Measurements from ENCODE around the gene TCEANC2. TPM values are rescaled to one million over a fixed set of nuclear protein-coding genes. Genes with fewer than 3 reads are reported as not detected.

TCEANC2 gene
- total RNA-seq, 2 experiments from 2014 or later, result 13.0 TPM

DNA sequence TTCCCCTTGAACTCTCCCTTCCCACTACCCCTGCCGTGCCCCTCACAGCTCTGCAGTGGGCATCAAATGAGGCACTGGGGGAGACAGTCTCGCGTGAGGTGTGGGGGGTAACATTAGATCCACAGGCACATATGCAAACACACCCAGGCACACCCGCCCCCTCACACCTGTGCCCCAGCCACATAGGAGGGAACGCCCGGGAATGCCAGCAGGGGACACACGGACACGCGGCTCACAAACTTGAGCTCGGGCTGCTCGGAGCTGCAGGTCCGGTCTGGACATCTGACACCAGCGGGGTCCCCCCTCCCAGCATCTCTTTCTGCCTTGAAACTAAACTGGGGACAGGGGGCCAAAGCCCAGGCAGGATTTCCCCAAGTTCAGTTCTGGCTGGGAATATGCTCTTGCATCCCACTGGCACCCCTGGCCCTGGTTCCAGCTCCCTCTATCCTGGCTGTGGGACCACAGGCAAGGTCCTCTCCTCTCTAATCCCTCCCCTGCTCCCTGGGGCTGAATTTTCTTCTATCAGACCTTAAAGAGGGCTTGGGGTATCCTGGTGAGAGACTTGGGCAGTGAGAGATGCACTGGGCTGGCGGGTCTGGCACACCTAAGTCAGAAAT lies 68.8 kb downstream of the TCEANC2 start:
- intact Hi-C loops (cut with micrococcal nuclease), result loop anchor here (10.0 kb wide), 1 partner anchor 673 kb away; no protein-coding TSS in a partner anchor
- Mint-ChIP-seq H3K36me3 (ENCODE audit: low read depth) (no peaks in the 10 kb centered on the region), H3K27ac (no peak overlapping the region), H3K9me3 (no peaks in the 10 kb centered on the region), H3K4me1 (ENCODE audit: low read depth) (peaks cover 8% of the 10 kb centered on the region), H3K27me3 (ENCODE audit: low read depth) (no peaks in the 10 kb centered on the region), H3K4me3 (no peak overlapping the region)
- DNase-seq, result no peak
- CTCF ChIA-PET, result interaction anchor here (0.7 to 1.9 kb wide), 5 partner anchors 8 to 368 kb away, joined by 3 to 8 read pairs (median 4); no protein-coding TSS in a partner anchor

DNA sequence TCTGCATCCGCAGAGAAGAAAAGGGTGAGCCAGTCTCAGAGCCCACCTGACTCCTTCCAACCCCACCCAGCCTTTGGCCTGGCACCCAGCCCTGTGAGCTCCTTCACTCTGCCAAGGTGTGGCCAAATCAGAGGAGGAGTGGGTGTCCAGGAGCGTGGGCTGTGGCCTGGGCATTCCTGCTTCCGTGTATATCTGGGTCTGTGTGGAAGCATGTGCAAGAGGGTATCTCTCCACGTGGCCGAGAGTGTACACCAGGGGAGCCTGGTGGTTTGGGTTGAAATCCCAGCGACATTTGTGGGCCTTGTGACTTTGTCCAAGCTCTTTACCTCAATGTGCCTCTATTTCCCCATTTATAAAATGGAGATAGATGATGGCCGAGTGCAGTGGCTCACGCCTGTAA lies 69.6 kb downstream of the TCEANC2 start:
- H3K9me3 Mint-ChIP-seq, result no peaks in the 10 kb centered on the region
- no peaks in the 10 kb centered on the region for H3K27me3 Mint-ChIP-seq (ENCODE audit: low read depth)
- H3K27ac Mint-ChIP-seq, result no peak overlapping the region
- DNase-seq, result no peak
- H3K4me3 Mint-ChIP-seq, result no peak overlapping the region
- peaks cover 8% of the 10 kb centered on the region for H3K4me1 Mint-ChIP-seq (ENCODE audit: low read depth)
- CTCF ChIA-PET, result interaction anchor here (0.7 to 1.9 kb wide), 5 partner anchors 9 to 367 kb away, joined by 3 to 8 read pairs (median 3); no protein-coding TSS in a partner anchor
- intact Hi-C loops (cut with micrococcal nuclease), result loop anchor here (10.0 kb wide), 1 partner anchor 672 kb away; no protein-coding TSS in a partner anchor
- H3K36me3 Mint-ChIP-seq (ENCODE audit: low read depth), result no peaks in the 10 kb centered on the region

DNA sequence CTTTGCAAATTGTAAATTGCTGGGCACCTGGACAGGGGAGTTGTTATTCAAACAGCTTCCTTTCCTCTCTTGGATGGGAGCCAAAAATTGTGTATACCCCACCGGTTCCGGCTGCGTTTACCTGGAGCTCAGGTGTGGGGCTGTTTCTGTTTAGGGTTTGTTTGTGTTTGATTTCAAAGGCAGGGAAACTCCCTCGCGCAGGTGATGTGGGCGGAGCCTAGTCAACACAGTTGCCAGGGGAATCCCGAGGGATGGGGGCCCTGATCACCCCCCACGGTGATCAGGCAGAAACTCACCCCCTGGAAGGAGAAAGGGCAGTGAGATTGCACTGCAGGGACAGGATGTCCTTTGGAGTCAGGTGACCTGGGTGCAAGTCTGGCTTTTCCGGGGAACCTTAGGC lies 71.1 kb downstream of the TCEANC2 start:
- Mint-ChIP-seq H3K27me3 (ENCODE audit: low read depth) (no peaks in the 10 kb centered on the region), H3K27ac (no peak overlapping the region), H3K9me3 (no peaks in the 10 kb centered on the region), H3K36me3 (ENCODE audit: low read depth) (no peaks in the 10 kb centered on the region), H3K4me1 (ENCODE audit: low read depth) (peaks cover 8% of the 10 kb centered on the region), H3K4me3 (no peak overlapping the region)
- intact Hi-C loops (cut with micrococcal nuclease), result loop anchor here (10.0 kb wide), 1 partner anchor 670 kb away; no protein-coding TSS in a partner anchor
- CTCF ChIA-PET, result interaction anchor here (0.6 to 1.4 kb wide), 4 partner anchors 11 to 318 kb away, joined by 3 read pairs; no protein-coding TSS in a partner anchor
- no peak for DNase-seq

DNA sequence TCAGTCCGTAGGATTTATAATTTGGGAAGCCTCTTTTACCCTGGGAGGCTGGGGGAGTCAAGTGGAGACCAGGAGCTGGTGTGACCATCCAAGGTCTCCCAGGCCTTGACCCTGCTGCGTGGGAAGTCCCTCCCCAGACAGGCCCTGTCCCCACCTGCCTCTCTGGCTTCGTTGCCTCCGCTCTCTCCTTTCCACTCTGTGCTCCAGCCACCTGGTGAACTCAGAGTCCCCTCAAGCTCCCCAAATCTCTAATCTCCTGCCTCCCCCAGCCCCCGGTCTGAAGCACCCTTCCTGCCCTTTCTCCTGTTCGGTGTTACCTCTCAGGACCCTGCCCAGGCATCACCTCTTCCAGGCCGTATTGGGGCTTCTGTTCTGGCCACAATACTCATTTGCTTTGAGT lies 71.5 kb downstream of the TCEANC2 start:
- H3K9me3 Mint-ChIP-seq, result no peaks in the 10 kb centered on the region
- CTCF ChIA-PET, result interaction anchor here (0.8 to 0.9 kb wide), 2 partner anchors 10 to 264 kb away, joined by 3 read pairs; no protein-coding TSS in a partner anchor
- no peaks in the 10 kb centered on the region for H3K36me3 Mint-ChIP-seq (ENCODE audit: low read depth)
- no peak for DNase-seq
- H3K27me3 Mint-ChIP-seq (ENCODE audit: low read depth), result no peaks in the 10 kb centered on the region
- peaks cover 8% of the 10 kb centered on the region for H3K4me1 Mint-ChIP-seq (ENCODE audit: low read depth)
- no peak overlapping the region for H3K4me3 Mint-ChIP-seq
- H3K27ac Mint-ChIP-seq, result no peak overlapping the region
- intact Hi-C loops (cut with micrococcal nuclease), result loop anchor here (10.0 kb wide), 1 partner anchor 670 kb away; no protein-coding TSS in a partner anchor

DNA sequence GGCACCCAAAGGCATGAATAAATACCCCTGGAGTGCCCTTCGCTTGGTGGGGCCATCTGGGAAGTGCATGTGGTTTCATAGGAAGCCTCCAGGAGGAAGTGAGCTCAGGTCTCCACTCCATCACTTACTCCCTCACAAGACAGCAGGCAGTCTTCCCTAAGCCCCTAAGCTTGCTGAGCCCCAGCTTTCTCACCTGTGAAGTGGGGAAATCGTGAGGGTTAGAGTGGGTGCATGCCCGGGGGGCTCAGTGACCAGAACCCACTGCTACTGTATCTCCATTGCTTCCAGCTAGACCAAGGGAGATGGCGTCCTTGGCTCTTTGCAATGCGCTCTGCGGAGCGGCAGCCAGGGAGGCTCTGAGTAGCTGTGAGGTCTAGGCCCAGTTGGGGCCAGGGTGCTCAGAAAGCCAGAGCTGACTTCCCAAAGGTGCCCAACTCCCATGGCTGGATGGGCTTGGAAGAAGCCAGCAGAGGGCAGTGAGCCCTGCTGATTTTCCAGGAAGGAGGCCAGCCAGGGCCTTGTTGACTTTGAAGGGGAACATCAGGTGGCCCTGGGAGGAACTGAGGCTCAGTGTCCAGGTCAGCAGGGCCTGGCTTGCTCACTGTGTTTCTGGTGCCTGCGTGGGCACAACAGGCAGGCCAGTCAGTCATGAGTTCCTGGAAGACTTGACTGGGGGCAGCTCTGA lies 72.1 kb downstream of the TCEANC2 start:
- Mint-ChIP-seq H3K27ac (no peak overlapping the region), H3K9me3 (no peaks in the 10 kb centered on the region), H3K36me3 (ENCODE audit: low read depth) (no peaks in the 10 kb centered on the region), H3K27me3 (ENCODE audit: low read depth) (no peaks in the 10 kb centered on the region), H3K4me3 (no peak overlapping the region), H3K4me1 (ENCODE audit: low read depth) (peaks cover 8% of the 10 kb centered on the region)
- DNase-seq, result peak; percentile 11
- intact Hi-C loops (cut with micrococcal nuclease), result loop anchor here (10.0 kb wide), 1 partner anchor 669 kb away; no protein-coding TSS in a partner anchor
- CTCF ChIA-PET, result interaction anchor here (0.9 to 1.4 kb wide), 2 partner anchors 264 to 666 kb away, joined by 3 read pairs; no protein-coding TSS in a partner anchor

DNA sequence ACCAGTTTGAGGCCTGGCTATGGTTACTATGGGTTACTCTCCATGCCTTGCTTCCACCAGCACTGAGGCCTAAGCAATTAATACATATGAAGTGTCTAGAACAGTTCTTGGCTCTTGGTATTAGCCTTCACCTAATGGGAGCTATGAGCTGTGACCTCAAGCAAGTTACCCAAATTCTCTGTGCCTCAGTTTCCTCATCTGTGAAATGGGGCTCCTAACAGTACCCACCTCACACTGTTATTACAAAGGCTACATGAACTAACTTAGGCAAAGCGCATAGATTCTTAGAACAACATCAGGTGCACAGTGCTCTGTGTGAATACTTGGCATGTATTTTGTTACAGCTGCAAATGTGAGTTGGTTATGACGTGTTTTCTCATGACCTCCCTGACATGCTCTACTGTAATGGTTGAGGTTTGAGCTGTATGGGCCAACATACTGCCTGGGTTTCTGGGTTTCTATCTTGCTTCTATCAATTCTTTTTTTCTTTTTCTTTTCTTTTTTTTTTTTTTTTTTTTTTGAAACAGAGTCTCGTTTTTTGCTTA lies 72.9 kb downstream of the TCEANC2 start:
- Mint-ChIP-seq H3K4me1 (ENCODE audit: low read depth) (peaks cover 7% of the 10 kb centered on the region), H3K36me3 (ENCODE audit: low read depth) (no peaks in the 10 kb centered on the region), H3K4me3 (no peak overlapping the region), H3K27me3 (ENCODE audit: low read depth) (no peaks in the 10 kb centered on the region), H3K9me3 (no peaks in the 10 kb centered on the region), H3K27ac (no peak overlapping the region)
- DNase-seq, result no peak
- intact Hi-C loops (cut with micrococcal nuclease), result loop anchor here (10.0 kb wide), 1 partner anchor 668 kb away; no protein-coding TSS in a partner anchor
- CTCF ChIA-PET, result interaction anchor here (0.6 to 1.4 kb wide), 2 partner anchors 363 to 666 kb away, joined by 3 read pairs; no protein-coding TSS in a partner anchor

DNA sequence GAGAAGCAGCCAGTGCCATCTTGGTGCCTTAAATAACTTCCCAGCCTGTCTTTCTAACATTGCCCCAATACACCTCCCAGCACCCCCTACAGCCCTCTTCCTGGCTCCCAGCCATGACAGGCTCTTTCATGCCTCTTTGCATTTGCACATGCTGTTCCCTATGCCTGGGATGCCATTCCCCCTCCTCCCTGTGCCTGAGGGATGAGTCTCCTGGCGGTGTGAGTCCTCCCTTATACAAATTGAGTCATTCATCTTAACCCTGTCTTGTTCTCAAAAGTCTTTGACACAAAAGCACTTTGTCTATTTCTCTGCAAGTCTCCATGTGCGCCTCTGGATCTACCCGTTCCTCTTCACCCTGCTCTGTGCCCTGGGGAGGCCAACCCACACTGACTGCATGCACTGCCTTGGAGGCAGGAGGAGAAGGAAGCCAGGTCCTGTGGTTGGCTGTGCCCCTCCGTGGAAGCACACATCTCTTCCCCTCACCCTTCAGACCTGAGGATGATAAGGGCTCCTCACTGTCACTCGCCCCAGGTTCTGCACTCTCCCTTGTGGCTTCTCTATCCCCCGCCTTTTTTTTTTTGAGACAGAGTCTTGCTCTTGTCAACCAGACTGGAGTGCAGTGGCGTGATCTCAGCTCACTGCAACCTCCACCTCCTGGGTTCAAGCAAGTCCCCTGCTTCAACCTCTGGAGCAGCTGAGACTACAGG lies 74.3 kb downstream of the TCEANC2 start:
- no peaks in the 10 kb centered on the region for H3K9me3 Mint-ChIP-seq
- no peaks in the 10 kb centered on the region for H3K36me3 Mint-ChIP-seq (ENCODE audit: low read depth)
- no peak overlapping the region for H3K27ac Mint-ChIP-seq
- peaks cover 2% of the 10 kb centered on the region for H3K4me1 Mint-ChIP-seq (ENCODE audit: low read depth)
- DNase-seq, result no peak
- no peak overlapping the region for H3K4me3 Mint-ChIP-seq
- intact Hi-C loops (cut with micrococcal nuclease), result loop anchor here (10.0 kb wide), 1 partner anchor 667 kb away; no protein-coding TSS in a partner anchor
- CTCF ChIA-PET, result interaction anchor here (0.7 kb wide), 1 partner anchor 35 kb away, joined by 3 read pairs; no protein-coding TSS in a partner anchor
- H3K27me3 Mint-ChIP-seq (ENCODE audit: low read depth), result no peaks in the 10 kb centered on the region

DNA sequence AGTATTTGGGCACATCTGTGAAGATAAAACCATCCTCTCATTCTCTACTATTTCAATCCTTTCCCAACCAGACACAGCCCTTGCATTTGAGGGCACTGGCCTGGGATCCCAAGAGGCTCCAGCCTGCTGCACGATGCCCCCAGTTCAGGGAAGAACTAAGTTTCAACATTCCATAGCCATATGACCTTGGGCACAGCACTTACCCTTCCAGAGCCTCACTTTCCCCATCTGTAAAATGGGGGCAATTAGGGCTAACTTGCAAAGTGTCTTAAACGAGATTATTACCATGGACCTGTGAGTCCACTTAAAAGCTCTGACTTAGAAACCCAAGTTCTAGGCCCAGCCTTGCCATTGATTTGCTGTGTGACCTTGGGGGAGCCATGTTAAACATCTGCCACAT lies 76.5 kb downstream of the TCEANC2 start:
- no peak overlapping the region for H3K27ac Mint-ChIP-seq
- intact Hi-C loops (cut with micrococcal nuclease), result loop anchor here (5.0 to 10.0 kb wide), 2 partner anchors 52 to 665 kb away; no protein-coding TSS in a partner anchor

DNA sequence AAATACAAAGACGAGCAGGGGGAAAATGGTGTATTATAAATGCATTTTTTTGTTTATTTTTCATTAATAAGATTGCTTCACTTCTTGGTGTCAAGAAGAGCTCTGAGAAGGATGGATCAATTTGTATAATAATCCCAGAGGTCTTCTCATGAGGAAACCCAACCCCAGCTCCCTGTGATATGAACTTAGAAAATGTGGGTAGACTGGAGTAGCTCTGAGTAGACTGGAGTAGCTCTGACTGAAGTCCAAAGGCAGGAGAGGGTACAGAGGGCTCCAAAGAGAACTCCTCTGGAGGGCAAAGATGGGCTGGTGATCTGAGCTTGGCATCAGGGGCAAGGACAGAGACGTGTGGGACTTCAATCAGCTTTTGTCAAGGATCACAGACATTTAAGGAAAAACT lies 78.0 kb downstream of the TCEANC2 start:
- Mint-ChIP-seq H3K4me1 (ENCODE audit: low read depth) (no peaks in the 10 kb centered on the region), H3K27me3 (ENCODE audit: low read depth) (no peaks in the 10 kb centered on the region), H3K36me3 (ENCODE audit: low read depth) (no peaks in the 10 kb centered on the region), H3K4me3 (no peak overlapping the region), H3K27ac (no peak overlapping the region), H3K9me3 (no peaks in the 10 kb centered on the region)
- CTCF ChIA-PET, result interaction anchor here (0.6 to 1.6 kb wide), 3 partner anchors 12 to 298 kb away, joined by 4 to 5 read pairs (median 5); no protein-coding TSS in a partner anchor
- intact Hi-C loops (cut with micrococcal nuclease), result loop anchor here (5.0 kb wide), 1 partner anchor 51 kb away; no protein-coding TSS in a partner anchor
- DNase-seq, result no peak

More for the DNA sequence above, 76.5 kb downstream of the TCEANC2 start:
- no peaks in the 10 kb centered on the region for H3K4me1 Mint-ChIP-seq (ENCODE audit: low read depth)
- DNase-seq, result no peak
- H3K4me3 Mint-ChIP-seq, result no peak overlapping the region
- H3K9me3 Mint-ChIP-seq, result no peaks in the 10 kb centered on the region
- H3K36me3 Mint-ChIP-seq (ENCODE audit: low read depth), result no peaks in the 10 kb centered on the region
- no peaks in the 10 kb centered on the region for H3K27me3 Mint-ChIP-seq (ENCODE audit: low read depth)
- CTCF ChIA-PET, result no interaction called here

DNA sequence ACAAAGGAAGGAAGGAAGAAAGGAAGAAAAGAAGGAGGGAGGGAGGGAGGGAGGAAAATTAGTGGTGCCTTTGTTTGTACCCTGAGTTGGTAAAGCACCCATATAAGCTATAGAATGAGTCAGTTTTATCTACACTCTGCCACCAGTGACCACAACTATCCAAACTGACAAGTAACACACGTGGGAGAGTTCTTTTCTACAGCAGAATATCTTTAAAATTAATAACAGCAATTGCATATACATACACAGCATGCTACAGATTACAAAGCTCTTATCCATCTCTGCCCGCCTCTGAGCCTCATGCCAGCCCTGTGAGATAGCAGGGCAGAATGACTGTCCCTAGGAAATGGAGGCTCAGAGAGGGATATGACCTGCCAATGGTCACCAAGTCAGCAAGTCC lies 79.1 kb downstream of the TCEANC2 start:
- no peak overlapping the region for H3K27ac Mint-ChIP-seq
- no peaks in the 10 kb centered on the region for H3K4me1 Mint-ChIP-seq (ENCODE audit: low read depth)
- no peak for DNase-seq
- H3K9me3 Mint-ChIP-seq, result no peaks in the 10 kb centered on the region
- CTCF ChIA-PET, result interaction anchor here (1.6 kb wide), 1 partner anchor 272 kb away, joined by 5 read pairs; no protein-coding TSS in a partner anchor
- no peaks in the 10 kb centered on the region for H3K36me3 Mint-ChIP-seq (ENCODE audit: low read depth)
- H3K27me3 Mint-ChIP-seq (ENCODE audit: low read depth), result no peaks in the 10 kb centered on the region
- H3K4me3 Mint-ChIP-seq, result no peak overlapping the region
- intact Hi-C loops (cut with micrococcal nuclease), result loop anchor here (5.0 kb wide), 1 partner anchor 50 kb away; no protein-coding TSS in a partner anchor

DNA sequence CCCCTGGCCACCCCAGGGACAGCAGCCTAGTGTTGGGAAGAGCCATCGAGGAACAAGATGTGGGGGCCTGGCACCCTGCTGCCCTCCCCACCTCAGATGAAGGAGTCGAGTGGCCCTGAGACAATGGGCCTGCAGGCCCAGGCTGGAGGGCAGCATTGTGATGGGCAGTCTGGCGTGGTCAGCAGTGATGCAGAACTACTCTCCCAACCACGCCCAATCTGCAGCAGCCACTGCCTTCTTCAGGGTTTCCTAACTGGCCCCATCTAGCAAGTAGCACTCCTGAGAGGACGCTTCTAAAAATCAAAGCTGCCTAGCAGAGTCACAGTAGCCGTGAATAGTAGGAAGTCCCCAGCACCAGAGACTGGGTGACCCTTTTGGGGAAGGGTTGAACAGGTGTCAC lies 80.9 kb downstream of the TCEANC2 start:
- DNase-seq, result no peak
- Mint-ChIP-seq H3K27ac (no peak overlapping the region), H3K27me3 (ENCODE audit: low read depth) (no peaks in the 10 kb centered on the region), H3K4me1 (ENCODE audit: low read depth) (no peaks in the 10 kb centered on the region), H3K36me3 (ENCODE audit: low read depth) (no peaks in the 10 kb centered on the region), H3K9me3 (no peaks in the 10 kb centered on the region), H3K4me3 (no peak overlapping the region)
- intact Hi-C loops (cut with micrococcal nuclease), result loop anchor here (5.0 kb wide), 1 partner anchor 48 kb away; no protein-coding TSS in a partner anchor
- CTCF ChIA-PET, result interaction anchor here (0.6 kb wide), 1 partner anchor 64 kb away, joined by 3 read pairs; no protein-coding TSS in a partner anchor
